Spleen (tissue), 7 donors: ENCODE results near the gene TOX3.

Source experiments
- POLR2AphosphoS5 ChIP-seq, 3 donors: sonication (generic); formaldehyde crosslinking; IDR thresholded peaks; one replicate each; pipeline ENCODE4 v1.5.1; 2017; ENCODE audit warnings: antibody characterized with exemption in 3 of 3
- TF ChIP-seq, protein P1 (sequence below), 11 experiments: fragments of 200-600 bp in 7 of 11; fragments of 450-650 bp in 4 of 11; sonication (generic) in 4 of 11; IDR thresholded peaks in 8 of 11; conservative IDR thresholded peaks in 3 of 11; 1 replicate in 7 of 11; 2 replicates in 4 of 11; pipeline versions ENCODE4 v1.4.0 to v1.8.0; 2016 to 2021; ENCODE audit warnings: antibody characterized with exemption in 11 of 11, inconsistent platforms in 4 of 11, mild to moderate bottlenecking in 1 of 11
- donor health status: DM: no; HTN: no; CAD: no; lungs with moderate emphysema.
- donor health status: DM: no; HTN: no; CAD: no.
- donor health status: DM: no; HTN: no; CAD: no.

- no peak for TF ChIP-seq POLR2AphosphoS5 (IDR thresholded peaks at IDR 0.05)
- TF ChIP-seq, protein P1, sequence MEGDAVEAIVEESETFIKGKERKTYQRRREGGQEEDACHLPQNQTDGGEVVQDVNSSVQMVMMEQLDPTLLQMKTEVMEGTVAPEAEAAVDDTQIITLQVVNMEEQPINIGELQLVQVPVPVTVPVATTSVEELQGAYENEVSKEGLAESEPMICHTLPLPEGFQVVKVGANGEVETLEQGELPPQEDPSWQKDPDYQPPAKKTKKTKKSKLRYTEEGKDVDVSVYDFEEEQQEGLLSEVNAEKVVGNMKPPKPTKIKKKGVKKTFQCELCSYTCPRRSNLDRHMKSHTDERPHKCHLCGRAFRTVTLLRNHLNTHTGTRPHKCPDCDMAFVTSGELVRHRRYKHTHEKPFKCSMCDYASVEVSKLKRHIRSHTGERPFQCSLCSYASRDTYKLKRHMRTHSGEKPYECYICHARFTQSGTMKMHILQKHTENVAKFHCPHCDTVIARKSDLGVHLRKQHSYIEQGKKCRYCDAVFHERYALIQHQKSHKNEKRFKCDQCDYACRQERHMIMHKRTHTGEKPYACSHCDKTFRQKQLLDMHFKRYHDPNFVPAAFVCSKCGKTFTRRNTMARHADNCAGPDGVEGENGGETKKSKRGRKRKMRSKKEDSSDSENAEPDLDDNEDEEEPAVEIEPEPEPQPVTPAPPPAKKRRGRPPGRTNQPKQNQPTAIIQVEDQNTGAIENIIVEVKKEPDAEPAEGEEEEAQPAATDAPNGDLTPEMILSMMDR (IDR thresholded peaks at IDR 0.05 in 8 of 11, conservative IDR thresholded peaks at IDR 0.05 in 3 of 11), result no peak
These were observed 96.7 kb downstream of the TOX3 start for GRCh38 chr16:52450241-52450640.
